ENCODE measurements around the gene NCR2.

NCR2 gene

GRCh38 chr6:41337709-41338108 lies 2.3 kb downstream of the NCR2 start:
- Histone ChIP-seq H3K4me1 (ENCODE audit: insufficient read depth, low read length, severe bottlenecking) (peaks cover 7% of the 10 kb centered on the region), H3K4me3 (ENCODE audit: low read depth, low read length, poor library complexity, severe bottlenecking) (no peak overlapping the region), H3K9ac (ENCODE audit: low read length) (no peak overlapping the region), H3K27me3 (ENCODE audit: insufficient read depth, low read length) (no peaks in the 10 kb centered on the region), H3K4me2 (ENCODE audit: low read length) (no peak overlapping the region), H3K36me3 (ENCODE audit: insufficient read depth, low read length) (no peaks in the 10 kb centered on the region), H4K20me1 (ENCODE audit: insufficient read depth, low read length) (no peaks in the 10 kb centered on the region), H2AFZ (ENCODE audit: low read length) (no peak overlapping the region), H3K9me2 (ENCODE audit: low read depth, low read length) (no peaks in the 10 kb centered on the region), H3F3A (ENCODE audit: insufficient read depth, low read length) (no peaks in the 10 kb centered on the region), H3K9me3 (ENCODE audit: low read length) (no peaks in the 10 kb centered on the region), H3K79me2 (ENCODE audit: insufficient read depth, low read length) (no peaks in the 10 kb centered on the region), H3K27ac (ENCODE audit: low read depth, low read length, poor library complexity, severe bottlenecking) (no peak overlapping the region)
- TF ChIP-seq CTCF (IDR thresholded peaks at IDR 0.05; ENCODE audit: low read length) (no peak), EZH2 (IDR thresholded peaks at IDR 0.05; ENCODE audit: borderline replicate concordance, low read length) (no peak)

GRCh38 chr6:41338659-41339058 lies 3.3 kb downstream of the NCR2 start:
- no peaks in the 10 kb centered on the region for H3K9me2 ChIP-seq (ENCODE audit: low read depth, low read length)
- H3K27me3 ChIP-seq (ENCODE audit: insufficient read depth, low read length), result no peaks in the 10 kb centered on the region; the same call in 1 of the 2 replicates
- no peak overlapping the region for H3K4me3 ChIP-seq (ENCODE audit: low read depth, low read length, poor library complexity, severe bottlenecking)
- no peaks in the 10 kb centered on the region for H3K9me3 ChIP-seq (ENCODE audit: low read length)
- no peak overlapping the region for H3K27ac ChIP-seq (ENCODE audit: low read depth, low read length, poor library complexity, severe bottlenecking)
- no peaks in the 10 kb centered on the region for H3F3A ChIP-seq (ENCODE audit: insufficient read depth, low read length)
- H3K9ac ChIP-seq (ENCODE audit: low read length), result no peak overlapping the region
- TF ChIP-seq EZH2 (IDR thresholded peaks at IDR 0.05; ENCODE audit: borderline replicate concordance, low read length), result no peak
- H3K4me1 ChIP-seq (ENCODE audit: insufficient read depth, low read length, severe bottlenecking), result peaks cover 7% of the 10 kb centered on the region
- H4K20me1 ChIP-seq (ENCODE audit: insufficient read depth, low read length), result no peaks in the 10 kb centered on the region
- no peak overlapping the region for H2AFZ ChIP-seq (ENCODE audit: low read length)
- H3K4me2 ChIP-seq (ENCODE audit: low read length), result no peak overlapping the region
- H3K79me2 ChIP-seq (ENCODE audit: insufficient read depth, low read length), result no peaks in the 10 kb centered on the region
- H3K36me3 ChIP-seq (ENCODE audit: insufficient read depth, low read length), result no peaks in the 10 kb centered on the region

GRCh38 chr6:41341580-41341979 lies 6.2 kb downstream of the NCR2 start:
- no peaks in the 10 kb centered on the region for H3K9me2 ChIP-seq (ENCODE audit: low read depth, low read length)
- H3F3A ChIP-seq (ENCODE audit: insufficient read depth, low read length), result no peaks in the 10 kb centered on the region
- no peaks in the 10 kb centered on the region for H3K79me2 ChIP-seq (ENCODE audit: insufficient read depth, low read length)
- H3K4me2 ChIP-seq (ENCODE audit: low read length), result no peak overlapping the region
- no peaks in the 10 kb centered on the region for H4K20me1 ChIP-seq (ENCODE audit: insufficient read depth, low read length)
- no peaks in the 10 kb centered on the region for H3K4me1 ChIP-seq (ENCODE audit: insufficient read depth, low read length, severe bottlenecking)
- no peak overlapping the region for H3K4me3 ChIP-seq (ENCODE audit: low read depth, low read length, poor library complexity, severe bottlenecking)
- H2AFZ ChIP-seq (ENCODE audit: low read length), result no peak overlapping the region
- TF ChIP-seq CTCF (IDR thresholded peaks at IDR 0.05; ENCODE audit: low read length) (no peak), EZH2 (IDR thresholded peaks at IDR 0.05; ENCODE audit: borderline replicate concordance, low read length) (no peak)
- no peaks in the 10 kb centered on the region for H3K36me3 ChIP-seq (ENCODE audit: insufficient read depth, low read length)
- H3K9ac ChIP-seq (ENCODE audit: low read length), result no peak overlapping the region
- no peaks in the 10 kb centered on the region for H3K9me3 ChIP-seq (ENCODE audit: low read length)
- H3K27me3 ChIP-seq (ENCODE audit: insufficient read depth, low read length), result peaks cover 5% of the 10 kb centered on the region
- H3K27ac ChIP-seq (ENCODE audit: low read depth, low read length, poor library complexity, severe bottlenecking), result no peak overlapping the region

- Histone ChIP-seq H3K4me1 (ENCODE audit: insufficient read depth, low read length, severe bottlenecking) (no peaks in the 10 kb centered on the region), H3K9me3 (ENCODE audit: low read length) (no peaks in the 10 kb centered on the region), H3K79me2 (ENCODE audit: insufficient read depth, low read length) (no peaks in the 10 kb centered on the region), H3K9ac (ENCODE audit: low read length) (no peak overlapping the region), H4K20me1 (ENCODE audit: insufficient read depth, low read length) (no peaks in the 10 kb centered on the region), H3F3A (ENCODE audit: insufficient read depth, low read length) (no peaks in the 10 kb centered on the region), H3K27ac (ENCODE audit: low read depth, low read length, poor library complexity, severe bottlenecking) (no peak overlapping the region), H3K27me3 (ENCODE audit: insufficient read depth, low read length) (peaks cover 5% of the 10 kb centered on the region), H3K4me2 (ENCODE audit: low read length) (no peak overlapping the region), H3K4me3 (ENCODE audit: low read depth, low read length, poor library complexity, severe bottlenecking) (no peak overlapping the region), H3K36me3 (ENCODE audit: insufficient read depth, low read length) (no peaks in the 10 kb centered on the region), H3K9me2 (ENCODE audit: low read depth, low read length) (no peaks in the 10 kb centered on the region), H2AFZ (ENCODE audit: low read length) (no peak overlapping the region)
- TF ChIP-seq EZH2 (IDR thresholded peaks at IDR 0.05; ENCODE audit: borderline replicate concordance, low read length) (no peak), CTCF (IDR thresholded peaks at IDR 0.05; ENCODE audit: low read length) (no peak)
Measured at GRCh38 chr6:41342241-41342640, 6.8 kb downstream of the NCR2 start.
